Central memory CD8-positive, alpha-beta T cell (primary cell): ENCODE measurements around the gene ATXN7L1.

Source experiments
- ATAC-seq: fragments of 150-1000 bp; cut with Tn5 transposase; replicated peaks from 2 replicates; pipeline ENCODE4 v1.10.0; 2022; ENCODE audit warnings: mild to moderate bottlenecking, moderate FRiP score, moderate number of reproducible peaks; ENCODE audit not compliant: poor library complexity, severe bottlenecking; ENCODE audit errors: extremely low read depth
- DNase-seq, 2 donors: peaks; one replicate each; pipeline ENCODE4 v3.0.0; 2021; ENCODE audit warnings: low spot score in 2 of 2
- H3K27ac Mint-ChIP-seq: one replicate; pipeline ENCODE4 v1.8.0; 2022; ENCODE audit warnings: low read depth, mild to moderate bottlenecking, moderate library complexity, mixed read lengths
- H3K27me3 Mint-ChIP-seq: one replicate; pipeline ENCODE4 v1.8.0; 2022; ENCODE audit warnings: mixed read lengths
- H3K36me3 Mint-ChIP-seq: one replicate; pipeline ENCODE4 v1.8.0; 2022; ENCODE audit warnings: mild to moderate bottlenecking, moderate library complexity, mixed read lengths; ENCODE audit not compliant: insufficient read depth
- H3K4me1 Mint-ChIP-seq: one replicate; pipeline ENCODE4 v1.8.0; 2022; ENCODE audit warnings: mixed read lengths
- H3K4me3 Mint-ChIP-seq: one replicate; pipeline ENCODE4 v1.8.0; 2022; ENCODE audit warnings: mild to moderate bottlenecking, moderate library complexity, mixed read lengths
- H3K9me3 Mint-ChIP-seq: one replicate; pipeline ENCODE4 v1.8.0; 2022; ENCODE audit warnings: mixed read lengths

The ATXN7L1 gene

GRCh38 chr7:105643851-105644250 lies 232.5 kb downstream of the ATXN7L1 start:
- Mint-ChIP-seq H3K27me3 (no peaks in the 10 kb centered on the region), H3K4me1 (peaks cover 8% of the 10 kb centered on the region), H3K9me3 (no peaks in the 10 kb centered on the region), H3K27ac (no peak overlapping the region), H3K4me3 (no peak overlapping the region), H3K36me3 (peaks cover 26% of the 10 kb centered on the region)
- DNase-seq (no peak), ATAC-seq (no peak)

- no peaks in the 10 kb centered on the region for H3K27me3 Mint-ChIP-seq
- DNase-seq, result no peak
- no peaks in the 10 kb centered on the region for H3K9me3 Mint-ChIP-seq
- no peak overlapping the region for H3K4me3 Mint-ChIP-seq
- no peak for ATAC-seq
- H3K4me1 Mint-ChIP-seq, result peaks cover 6% of the 10 kb centered on the region
- peaks cover 30% of the 10 kb centered on the region for H3K36me3 Mint-ChIP-seq
- H3K27ac Mint-ChIP-seq, result no peak overlapping the region
These were observed 233.0 kb downstream of the ATXN7L1 start for GRCh38 chr7:105643384-105643783.

DNA sequence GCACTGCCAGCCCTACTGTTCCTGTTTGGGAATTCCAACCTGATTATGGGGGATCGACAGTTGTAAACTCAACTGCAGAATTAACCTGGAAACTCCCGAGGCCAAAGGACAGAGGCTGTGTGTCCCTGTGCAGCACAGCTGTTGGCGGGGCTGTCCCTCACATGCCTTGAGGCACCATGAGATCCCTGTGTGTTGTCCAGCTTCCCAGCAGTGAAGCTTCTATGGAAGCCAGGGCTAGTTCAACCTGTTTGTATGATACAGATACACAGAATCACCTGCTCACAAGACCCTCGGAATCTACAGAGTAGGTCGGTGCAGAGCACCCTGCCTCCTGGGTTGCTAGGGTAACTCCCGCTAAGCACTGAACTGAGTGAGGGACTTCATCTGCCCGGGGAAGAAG lies 234.1 kb downstream of the ATXN7L1 start:
- H3K9me3 Mint-ChIP-seq, result no peaks in the 10 kb centered on the region
- ATAC-seq (no peak), DNase-seq (no peak)
- no peaks in the 10 kb centered on the region for H3K4me1 Mint-ChIP-seq
- no peak overlapping the region for H3K4me3 Mint-ChIP-seq
- H3K36me3 Mint-ChIP-seq, result peaks cover 38% of the 10 kb centered on the region
- no peaks in the 10 kb centered on the region for H3K27me3 Mint-ChIP-seq
- H3K27ac Mint-ChIP-seq, result no peak overlapping the region

- Mint-ChIP-seq H3K36me3 (peaks cover 41% of the 10 kb centered on the region), H3K9me3 (no peaks in the 10 kb centered on the region), H3K4me1 (no peaks in the 10 kb centered on the region), H3K4me3 (no peak overlapping the region), H3K27ac (no peak overlapping the region), H3K27me3 (no peaks in the 10 kb centered on the region)
- no peak for ATAC-seq
- no peak for DNase-seq
These were observed 235.2 kb downstream of the ATXN7L1 start for GRCh38 chr7:105640956-105641810.

DNA sequence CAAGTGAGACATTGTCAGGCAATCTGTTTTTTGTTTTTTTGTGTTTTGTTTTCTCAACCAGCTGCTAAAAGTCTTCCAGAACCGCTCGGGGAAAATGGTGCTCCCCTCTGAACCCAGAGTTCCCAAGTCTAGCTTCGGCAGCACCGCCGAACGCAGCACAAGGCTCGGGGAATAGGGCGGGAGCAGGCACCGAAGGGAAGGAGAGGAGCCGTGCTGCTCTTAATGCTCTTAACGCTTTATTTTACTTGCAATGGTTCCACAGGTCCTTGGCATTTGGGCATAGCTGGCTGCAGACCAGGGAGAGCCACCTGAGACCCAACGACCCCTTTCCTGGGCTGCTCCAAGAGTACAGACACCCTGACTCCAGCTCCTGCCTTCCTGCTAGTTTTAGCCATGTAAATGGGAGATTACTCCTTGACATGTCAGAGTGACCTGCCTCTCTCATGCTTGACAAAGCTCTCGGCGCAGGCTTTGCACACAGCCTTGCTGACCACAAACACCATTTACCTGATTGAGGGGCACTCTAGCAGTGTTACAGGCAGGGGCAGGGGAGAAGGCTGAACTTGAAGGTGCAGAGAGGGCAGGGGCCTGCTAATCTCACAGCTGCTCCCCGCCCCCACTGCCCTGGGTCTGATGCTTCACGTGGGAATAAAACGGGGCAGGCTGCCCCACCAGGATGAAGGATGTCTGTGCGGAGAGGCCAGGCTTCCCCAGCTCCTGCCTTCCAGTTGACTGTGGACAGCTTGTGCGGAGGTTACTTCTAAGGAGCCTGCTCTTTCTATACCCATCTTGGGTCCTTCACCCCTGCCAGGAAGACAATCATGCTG lies 236.5 kb downstream of the ATXN7L1 start:
- peaks cover 53% of the 10 kb centered on the region for H3K36me3 Mint-ChIP-seq
- ATAC-seq, result no peak
- H3K9me3 Mint-ChIP-seq, result no peaks in the 10 kb centered on the region
- H3K4me1 Mint-ChIP-seq, result no peaks in the 10 kb centered on the region
- no peak overlapping the region for H3K27ac Mint-ChIP-seq
- no peak overlapping the region for H3K4me3 Mint-ChIP-seq
- DNase-seq, result no peak
- H3K27me3 Mint-ChIP-seq, result no peaks in the 10 kb centered on the region

GRCh38 chr7:105638902-105639495 lies 237.4 kb downstream of the ATXN7L1 start:
- no peaks in the 10 kb centered on the region for H3K27me3 Mint-ChIP-seq
- H3K4me3 Mint-ChIP-seq, result no peak overlapping the region
- ATAC-seq (no peak), DNase-seq (no peak)
- H3K36me3 Mint-ChIP-seq, result peaks cover 56% of the 10 kb centered on the region
- no peaks in the 10 kb centered on the region for H3K9me3 Mint-ChIP-seq
- H3K4me1 Mint-ChIP-seq, result no peaks in the 10 kb centered on the region
- no peak overlapping the region for H3K27ac Mint-ChIP-seq

GRCh38 chr7:105638334-105638733 lies 238.1 kb downstream of the ATXN7L1 start:
- H3K36me3 Mint-ChIP-seq, result peaks cover 60% of the 10 kb centered on the region

GRCh38 chr7:105637755-105638154 lies 238.6 kb downstream of the ATXN7L1 start:
- Mint-ChIP-seq H3K36me3 (peaks cover 56% of the 10 kb centered on the region), H3K27me3 (no peaks in the 10 kb centered on the region), H3K4me1 (no peaks in the 10 kb centered on the region), H3K9me3 (no peaks in the 10 kb centered on the region), H3K4me3 (no peak overlapping the region), H3K27ac (no peak overlapping the region)
- ATAC-seq, result no peak
- no peak for DNase-seq

More at GRCh38 chr7:105638334-105638733, 238.1 kb downstream of the ATXN7L1 start:
- ATAC-seq (no peak), DNase-seq (no peak)
- Mint-ChIP-seq H3K9me3 (no peaks in the 10 kb centered on the region), H3K27me3 (no peaks in the 10 kb centered on the region), H3K4me3 (no peak overlapping the region), H3K4me1 (no peaks in the 10 kb centered on the region), H3K27ac (no peak overlapping the region)

- Mint-ChIP-seq H3K9me3 (no peaks in the 10 kb centered on the region), H3K4me1 (no peaks in the 10 kb centered on the region), H3K27ac (no peak overlapping the region), H3K27me3 (no peaks in the 10 kb centered on the region), H3K4me3 (no peak overlapping the region), H3K36me3 (peaks cover 57% of the 10 kb centered on the region)
- ATAC-seq (no peak), DNase-seq (no peak)
These were observed 239.4 kb downstream of the ATXN7L1 start for GRCh38 chr7:105636982-105637381.

DNA sequence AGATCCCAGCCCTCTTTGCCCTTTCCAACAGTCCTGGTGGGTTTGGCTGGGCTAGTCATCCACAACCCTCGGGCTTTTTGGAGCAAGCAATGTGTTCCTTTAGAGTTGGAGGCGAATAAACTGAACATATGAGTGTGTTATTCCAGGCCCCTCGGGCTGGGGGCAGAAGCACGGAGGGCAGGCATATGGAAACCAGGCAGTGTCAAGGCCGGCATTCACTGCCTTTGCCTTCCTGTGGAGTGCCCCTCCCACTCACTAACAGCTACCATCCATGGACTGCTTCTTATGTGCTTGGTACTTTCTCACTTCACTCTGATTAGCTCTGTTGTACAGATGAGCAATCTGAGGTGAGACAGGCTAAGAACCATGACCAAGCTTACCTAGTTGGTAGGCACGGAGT lies 241.2 kb downstream of the ATXN7L1 start:
- Mint-ChIP-seq H3K4me1 (no peaks in the 10 kb centered on the region), H3K4me3 (no peak overlapping the region), H3K27ac (no peak overlapping the region), H3K27me3 (no peaks in the 10 kb centered on the region), H3K36me3 (peaks cover 50% of the 10 kb centered on the region), H3K9me3 (no peaks in the 10 kb centered on the region)
- ATAC-seq, result no peak
- DNase-seq, result no peak

- H3K36me3 Mint-ChIP-seq, result peaks cover 45% of the 10 kb centered on the region
- H3K9me3 Mint-ChIP-seq, result peaks cover 5% of the 10 kb centered on the region
- H3K27ac Mint-ChIP-seq, result no peak overlapping the region
- H3K27me3 Mint-ChIP-seq, result no peaks in the 10 kb centered on the region
- no peaks in the 10 kb centered on the region for H3K4me1 Mint-ChIP-seq
- no peak for ATAC-seq
- DNase-seq, result no peak
- no peak overlapping the region for H3K4me3 Mint-ChIP-seq
These were observed 250.4 kb downstream of the ATXN7L1 start for GRCh38 chr7:105625986-105626385.

DNA sequence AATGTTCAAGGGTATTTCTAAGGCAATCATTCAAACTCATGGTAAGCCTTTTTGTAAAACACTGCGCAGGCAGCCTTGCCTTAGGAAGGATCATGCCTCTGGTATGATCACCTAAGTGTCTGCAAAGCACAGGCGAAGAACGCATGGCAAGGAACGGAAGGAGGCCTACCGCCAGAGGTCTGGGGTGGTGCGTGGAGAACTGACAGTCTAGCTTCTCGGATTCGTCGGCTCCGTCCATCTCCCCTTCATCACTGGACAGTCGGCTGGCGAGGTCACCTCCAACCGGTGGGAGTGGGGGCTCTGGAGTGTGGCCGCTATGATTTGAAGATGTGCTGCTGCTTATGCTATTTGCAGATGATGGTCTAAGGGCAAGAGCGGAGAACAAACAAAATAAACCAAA lies 252.5 kb downstream of the ATXN7L1 start:
- Mint-ChIP-seq H3K36me3 (peaks cover 52% of the 10 kb centered on the region), H3K27ac (no peak overlapping the region), H3K4me1 (no peaks in the 10 kb centered on the region), H3K9me3 (peaks cover 5% of the 10 kb centered on the region), H3K4me3 (no peak overlapping the region), H3K27me3 (no peaks in the 10 kb centered on the region)
- no peak for ATAC-seq
- no peak for DNase-seq
